ENCODE data around the gene MBD3L2.
"Not testable (repeated sequence)": the region's sequence is repeated elsewhere in the genome, so short reads cannot be mapped to it uniquely, and the experiment has no call there.

Gene MBD3L2

GRCh38 chr19:7049021-7049420 lies at the start of gene MBD3L2:
Gene MBD3L2, plus strand, starts transcription at chr19:7049321. Its CDS starts 53 bp downstream, at chr19:7049374.
- not testable (repeated sequence) for DNase-seq

- DNase-seq: no peak
Observed at GRCh38 chr19:6999933-7000332, 49.2 kb upstream of the MBD3L2 start.

DNA sequence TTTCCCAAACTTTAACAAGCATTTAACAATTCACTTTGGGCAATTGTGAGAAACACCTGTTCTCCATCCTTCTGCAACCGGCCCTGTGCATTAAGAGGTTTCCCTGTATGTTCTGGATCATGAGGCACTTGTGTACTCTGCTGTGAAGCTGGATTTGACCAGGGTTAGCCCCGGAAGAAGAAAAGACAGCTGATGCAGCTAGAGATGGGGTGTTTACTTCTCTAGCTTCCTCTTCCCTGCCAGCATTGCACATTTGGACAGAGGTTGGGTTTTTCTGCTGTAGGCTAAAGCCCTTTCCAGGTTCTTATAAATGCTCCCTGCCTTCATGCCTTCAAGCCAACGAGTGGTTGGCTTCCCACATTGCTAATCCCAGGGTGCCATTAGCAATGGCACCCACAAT lies 48.8 kb upstream of the MBD3L2 start:
- DNase-seq: no peak

DNA sequence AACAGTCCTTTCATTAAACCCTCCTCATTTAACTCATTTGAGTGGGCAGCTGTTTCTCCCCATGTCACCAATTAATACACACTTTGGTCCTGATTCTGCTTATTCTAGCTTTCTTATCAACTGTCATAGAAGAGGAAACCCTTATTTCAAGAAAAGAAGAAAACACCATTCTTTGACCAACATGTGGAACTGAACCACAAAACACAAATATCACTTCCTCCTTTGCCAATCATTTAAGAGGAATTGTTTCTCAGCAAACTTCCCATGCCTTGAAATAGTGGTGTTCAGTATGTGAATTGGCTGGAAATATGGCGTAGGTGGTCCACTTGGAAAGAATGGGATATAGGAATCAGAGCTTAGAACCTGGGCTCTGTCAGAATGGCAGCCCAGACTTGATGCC lies 48.3 kb upstream of the MBD3L2 start:
- DNase-seq: no peak

GRCh38 chr19:7004313-7004931 lies 44.7 kb upstream of the MBD3L2 start:
- DNase-seq: no peak

- no peak for DNase-seq
Observed at GRCh38 chr19:7006135-7006704, 42.9 kb upstream of the MBD3L2 start.

GRCh38 chr19:7007859-7008258 lies 41.3 kb upstream of the MBD3L2 start:
- DNase-seq: no peak

- no peak for DNase-seq
Observed at GRCh38 chr19:7010722-7011593, 38.2 kb upstream of the MBD3L2 start.

DNA sequence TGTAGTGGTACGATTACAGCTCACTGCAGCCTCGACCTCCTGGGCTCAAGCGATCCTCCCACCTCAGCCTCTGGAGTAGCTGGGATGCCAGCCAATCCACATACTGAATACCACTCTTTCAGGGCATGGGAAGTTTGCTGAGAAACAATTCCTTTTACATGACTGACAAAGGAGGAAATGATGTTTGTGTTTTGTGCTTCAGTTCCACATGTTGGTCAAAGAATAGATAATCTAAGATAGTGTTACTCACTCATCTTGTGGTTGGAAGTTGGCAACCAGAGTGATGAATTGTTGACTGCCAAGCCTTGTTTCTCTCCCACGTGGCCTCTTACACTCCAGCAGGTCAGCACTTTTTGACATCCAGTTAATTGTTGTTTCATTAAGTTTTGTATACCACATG lies 35.4 kb upstream of the MBD3L2 start:
- no peak for DNase-seq

DNA sequence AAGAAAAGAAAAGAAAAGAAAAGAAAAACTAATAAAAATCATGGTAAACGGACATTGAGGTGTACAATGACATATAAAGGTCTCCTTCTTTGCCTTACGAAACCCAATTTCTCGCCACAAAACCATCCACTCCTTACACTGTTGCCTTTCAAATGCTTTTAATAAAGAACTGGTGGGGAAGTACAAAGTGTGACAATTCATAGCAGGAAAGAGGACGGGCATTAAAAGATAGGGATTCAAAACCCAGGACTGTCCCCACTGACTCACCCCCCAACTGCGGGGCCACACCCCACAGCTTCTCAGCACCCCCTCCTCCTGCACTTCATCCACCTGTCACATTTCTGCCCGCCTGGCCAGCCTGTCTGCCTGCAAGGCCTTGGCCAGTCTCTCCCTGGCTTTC lies 30.3 kb upstream of the MBD3L2 start:
- DNase-seq: no peak

- not testable (repeated sequence) for DNase-seq
Observed at GRCh38 chr19:7021331-7021730, 27.8 kb upstream of the MBD3L2 start, which contains the start of gene MBD3L2B. Gene MBD3L2B, minus strand, starts transcription at chr19:7021431. Its CDS starts 34 bp downstream, at chr19:7021397.

DNA sequence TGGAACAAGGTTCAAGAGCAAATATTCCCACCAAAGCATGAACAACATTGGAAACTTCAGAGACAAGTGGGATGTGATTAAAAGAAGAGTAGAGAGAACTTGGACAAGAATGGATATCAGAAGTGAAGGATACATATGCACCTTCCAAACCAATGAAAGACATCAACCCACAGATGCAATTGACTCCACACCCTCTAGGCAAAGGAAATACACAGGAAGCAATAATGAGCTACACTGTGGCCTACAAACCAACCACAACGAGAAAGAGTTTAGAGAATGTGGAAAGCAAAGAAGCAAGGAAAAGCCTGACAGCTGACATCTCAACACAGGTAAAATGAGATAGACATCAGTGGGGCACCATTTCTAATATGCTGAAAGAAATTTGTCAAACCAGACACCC lies 20.3 kb upstream of the MBD3L2 start:
- DNase-seq: not testable (repeated sequence)

DNA sequence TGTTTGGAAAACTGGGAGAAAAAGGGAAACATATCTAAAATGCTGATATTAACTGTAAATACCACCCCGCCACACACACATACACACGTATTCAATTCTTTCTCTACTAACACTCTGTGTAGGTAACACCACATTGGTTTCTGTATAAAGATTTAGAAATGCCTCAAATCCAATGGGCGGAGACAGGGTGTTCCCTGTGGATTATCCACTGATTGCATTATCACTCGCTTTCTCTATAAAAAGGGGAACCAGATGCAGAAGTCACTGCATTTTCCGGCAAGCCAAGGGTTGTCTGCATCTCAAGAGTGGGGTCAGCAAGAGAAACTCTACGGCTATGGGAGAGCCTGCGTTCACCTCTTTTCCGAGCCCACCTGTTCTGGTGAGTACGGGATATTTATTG lies 18.8 kb upstream of the MBD3L2 start, which contains the start of gene MBD3L5:
MBD3L5 (plus strand) TSS at position 301 of the 400 bp plus-strand sequence; CDS start at position 335, 34 bp downstream.
- not testable (repeated sequence) for DNase-seq

- not testable (repeated sequence) for DNase-seq
Observed at GRCh38 chr19:7040079-7040478, 9.0 kb upstream of the MBD3L2 start, which contains the start of gene MBD3L4. Gene MBD3L4, minus strand, starts transcription at chr19:7040179. Its CDS starts 35 bp downstream, at chr19:7040144.

- DNase-seq: not testable (repeated sequence)
Observed at GRCh38 chr19:7041563-7041962, 7.6 kb upstream of the MBD3L2 start.

DNA sequence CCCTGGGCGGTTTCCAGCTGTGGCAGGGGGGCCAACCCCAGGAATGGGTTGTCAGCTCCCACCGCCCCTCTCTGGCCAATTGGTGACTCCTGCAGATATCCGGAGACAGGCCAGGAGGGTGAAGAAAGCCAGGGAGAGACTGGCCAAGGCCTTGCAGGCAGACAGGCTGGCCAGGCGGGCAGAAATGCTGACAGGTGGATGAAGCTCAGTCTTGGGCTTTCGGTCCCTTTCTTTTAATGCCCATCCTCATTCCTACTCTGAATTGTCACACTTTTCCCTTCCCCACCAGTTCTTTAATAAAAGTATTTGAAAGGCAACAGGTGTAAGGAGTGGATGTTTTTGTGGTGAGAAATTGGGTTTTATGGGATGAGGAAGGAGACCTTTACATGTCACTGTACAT lies 2.3 kb downstream of the MBD3L2 start:
- DNase-seq: not testable (repeated sequence)

DNA sequence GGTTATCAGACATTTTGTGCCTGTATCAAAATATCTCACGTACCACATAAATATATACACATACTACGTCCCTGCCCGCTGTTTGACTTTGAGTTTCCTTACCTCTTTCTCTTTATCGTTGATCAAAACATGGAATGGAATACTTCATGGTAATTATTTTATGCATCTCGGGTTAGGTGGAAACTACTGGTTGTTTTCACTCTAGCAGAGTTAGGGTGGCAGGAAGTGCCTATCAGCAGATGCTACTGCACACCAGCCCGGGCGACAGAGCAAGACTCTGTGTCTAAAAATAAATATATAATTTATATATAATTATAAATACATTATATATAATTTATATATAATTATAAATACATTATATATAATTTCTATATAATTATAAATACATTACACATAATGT lies 3.8 kb downstream of the MBD3L2 start:
- not testable (repeated sequence) for DNase-seq

GRCh38 chr19:7054635-7055368 lies 5.7 kb downstream of the MBD3L2 start:
- not testable (repeated sequence) for DNase-seq

DNA sequence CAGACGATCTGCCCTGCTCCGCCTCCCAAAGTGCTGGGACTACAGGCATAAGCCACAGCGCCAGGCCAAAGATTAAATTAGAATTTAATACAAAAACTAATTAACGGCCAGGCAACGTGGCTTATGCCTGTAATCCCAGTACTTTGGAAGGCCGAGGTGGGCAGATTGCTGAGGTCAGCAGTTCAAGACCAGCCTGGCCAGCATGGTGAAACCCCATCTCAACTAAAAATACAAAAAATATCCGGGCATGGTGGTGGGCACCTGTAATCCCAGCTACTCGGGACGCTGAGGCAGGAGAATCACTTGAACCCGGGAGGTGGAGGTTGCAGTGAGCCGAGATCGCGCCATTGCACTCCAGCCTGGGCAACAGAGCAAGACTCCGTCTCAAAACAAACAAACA lies 6.6 kb downstream of the MBD3L2 start:
- not testable (repeated sequence) for DNase-seq

DNA sequence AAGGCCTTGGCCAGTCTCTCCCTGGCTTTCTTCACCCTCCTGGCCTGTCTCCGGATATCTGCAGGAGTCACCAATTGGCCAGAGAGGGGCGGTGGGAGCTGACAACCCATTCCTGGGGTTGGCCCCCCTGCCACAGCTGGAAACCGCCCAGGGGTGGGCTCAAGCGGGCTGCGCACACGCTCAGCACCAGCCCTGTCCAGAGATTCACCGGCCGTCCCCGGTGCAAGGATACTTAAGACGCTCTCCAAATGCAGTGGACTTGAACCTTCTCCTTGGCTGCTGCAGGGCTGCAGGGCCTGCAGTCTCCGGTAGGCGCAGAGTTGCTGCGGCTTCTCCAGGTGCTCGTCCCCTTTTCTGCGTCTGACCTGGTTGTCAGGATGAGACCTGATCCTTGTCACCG lies 7.2 kb downstream of the MBD3L2 start:
- DNase-seq: not testable (repeated sequence)

- DNase-seq: not testable (repeated sequence)
Observed at GRCh38 chr19:7058576-7058975, 9.5 kb downstream of the MBD3L2 start, which contains the start of gene MBD3L3. Gene MBD3L3, minus strand, starts transcription at chr19:7058676. Its CDS starts 71 bp downstream, at chr19:7058605.

DNA sequence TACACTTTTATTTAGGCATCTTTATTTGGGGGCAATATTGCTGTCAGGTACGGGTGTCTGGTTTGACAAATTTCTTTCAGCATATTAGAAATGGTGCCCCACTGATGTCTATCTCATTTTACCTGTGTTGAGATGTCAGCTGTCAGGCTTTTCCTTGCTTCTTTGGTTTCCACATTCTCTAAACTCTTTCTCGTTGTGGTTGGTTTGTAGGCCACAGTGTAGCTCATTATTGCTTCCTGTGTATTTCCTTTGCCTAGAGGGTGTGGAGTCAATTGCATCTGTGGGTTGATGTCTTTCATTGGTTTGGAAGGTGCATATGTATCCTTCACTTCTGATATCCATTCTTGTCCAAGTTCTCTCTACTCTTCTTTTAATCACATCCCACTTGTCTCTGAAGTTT lies 10.9 kb downstream of the MBD3L2 start:
- DNase-seq: not testable (repeated sequence)

GRCh38 chr19:7063339-7063738 lies 14.2 kb downstream of the MBD3L2 start:
- DNase-seq: no peak
